HEK293 (cell line): ENCODE data around the gene GABRD.

Experiments
- CTCF ChIA-PET: fragments of 350-600 bp; formaldehyde crosslinking; extraction: SDS; loops from one replicate; lab custom pipeline; 2021; ENCODE audit warnings: antibody characterized with exemption; lab: Yijun Ruan, JAX
- POLR2A ChIA-PET: fragments of 300-600 bp; formaldehyde crosslinking; extraction: SDS; loops from one replicate; lab custom pipeline; 2020; ENCODE audit warnings: antibody characterized with exemption, inconsistent platforms; lab: Yijun Ruan, JAX
- H3K27ac ChIP-seq: fragments of 200-500 bp; sonication (Bioruptor generic); 2 replicates; pipeline ENCODE4 v1.5.1; 2014; ENCODE audit warnings: low read depth, low read length, control low read depth, inconsistent platforms; ENCODE audit errors: extremely low read depth
- H3K36me3 ChIP-seq, 2 experiments: fragments of 200-500 bp in 1 of 2; sonication (Bioruptor generic) in 1 of 2; 1 replicate in 1 of 2; 2 replicates in 1 of 2; pipeline ENCODE4 v1.5.1; 2014 to 2017; ENCODE audit warnings: inconsistent platforms in 2 of 2, low read length in 2 of 2; ENCODE audit not compliant: control insufficient read depth in 2 of 2, insufficient read depth in 1 of 2
- H3K4me1 ChIP-seq: fragments of 200-500 bp; sonication (Bioruptor generic); 2 replicates; pipeline ENCODE4 v1.5.1; 2014; ENCODE audit warnings: mild to moderate bottlenecking, low read length, inconsistent platforms; ENCODE audit not compliant: control insufficient read depth, insufficient read depth
- H3K4me3 ChIP-seq: 2 replicates; pipeline ENCODE4 v1.5.1; 2011; ENCODE audit warnings: low read depth, mild to moderate bottlenecking, control low read depth, low read length, moderate library complexity
- H3K9me3 ChIP-seq: fragments of 200-500 bp; sonication (Bioruptor generic); 2 replicates; pipeline ENCODE4 v1.5.1; 2014; ENCODE audit warnings: low read depth, low read length, inconsistent platforms; ENCODE audit not compliant: control insufficient read depth, insufficient read depth
- BCL11B ChIP-seq: fragments of 450-650 bp; formaldehyde crosslinking; IDR thresholded peaks from 2 replicates; pipeline ENCODE4 v1.5.1; 2016; ENCODE audit warnings: low read depth, missing biosample characterization, missing genetic modification characterization
- FEZF1 ChIP-seq: fragments of 450-650 bp; formaldehyde crosslinking; IDR thresholded peaks from 2 replicates; pipeline ENCODE4 v1.5.1; 2016; ENCODE audit warnings: missing biosample characterization, missing genetic modification characterization
- GLI2 ChIP-seq: fragments of 450-650 bp; formaldehyde crosslinking; IDR thresholded peaks from 2 replicates; pipeline ENCODE4; 2017; ENCODE audit warnings: missing biosample characterization, missing genetic modification characterization, low read depth, borderline replicate concordance
- IKZF3 ChIP-seq: fragments of 450-650 bp; IDR thresholded peaks from 2 replicates; pipeline ENCODE4 v1.5.0; 2018; ENCODE audit warnings: missing biosample characterization, mild to moderate bottlenecking, missing genetic modification characterization, moderate library complexity
- KLF10 ChIP-seq: fragments of 450-650 bp; IDR thresholded peaks from 2 replicates; pipeline ENCODE4 v1.5.1; 2018; ENCODE audit warnings: missing biosample characterization, mild to moderate bottlenecking, missing genetic modification characterization
- KLF16 ChIP-seq: fragments of 450-650 bp; formaldehyde crosslinking; IDR thresholded peaks from 2 replicates; pipeline ENCODE4 v1.5.1; 2017; ENCODE audit warnings: missing biosample characterization, missing genetic modification characterization
- SALL2 ChIP-seq: fragments of 450-650 bp; formaldehyde crosslinking; IDR thresholded peaks from 2 replicates; pipeline ENCODE4 v1.5.0; 2017; ENCODE audit warnings: missing biosample characterization, mild to moderate bottlenecking, missing genetic modification characterization, borderline replicate concordance
- ZBTB17 ChIP-seq: fragments of 450-650 bp; formaldehyde crosslinking; IDR thresholded peaks from 2 replicates; pipeline ENCODE4 v1.5.1; 2016; ENCODE audit warnings: missing biosample characterization, missing genetic modification characterization
- ZNF112 ChIP-seq: fragments of 450-650 bp; formaldehyde crosslinking; IDR thresholded peaks from 2 replicates; pipeline ENCODE4 v1.5.0; 2017; ENCODE audit warnings: missing biosample characterization, missing genetic modification characterization
- ZNF133 ChIP-seq: fragments of 450-650 bp; formaldehyde crosslinking; IDR thresholded peaks from 2 replicates; pipeline ENCODE4 v1.5.1; 2016; ENCODE audit warnings: missing biosample characterization, missing genetic modification characterization
- ZNF140 ChIP-seq: fragments of 450-650 bp; formaldehyde crosslinking; IDR thresholded peaks from 2 replicates; pipeline ENCODE4 v1.5.1; 2016; ENCODE audit warnings: missing biosample characterization, missing genetic modification characterization
- ZNF19 ChIP-seq: fragments of 450-650 bp; formaldehyde crosslinking; IDR thresholded peaks from 2 replicates; pipeline ENCODE4; 2016; ENCODE audit warnings: missing biosample characterization, missing genetic modification characterization, low read depth
- ZNF211 ChIP-seq: fragments of 450-650 bp; formaldehyde crosslinking; IDR thresholded peaks from 2 replicates; pipeline ENCODE4 v1.5.1; 2016; ENCODE audit warnings: low read depth, missing biosample characterization, missing genetic modification characterization
- ZNF416 ChIP-seq: fragments of 450-650 bp; formaldehyde crosslinking; IDR thresholded peaks from 2 replicates; pipeline ENCODE4 v1.5.1; 2016; ENCODE audit warnings: missing biosample characterization, missing genetic modification characterization
- ZNF473 ChIP-seq: fragments of 450-650 bp; formaldehyde crosslinking; IDR thresholded peaks from 2 replicates; pipeline ENCODE4 v1.5.1; 2017; ENCODE audit warnings: missing biosample characterization, missing genetic modification characterization
- ZNF558 ChIP-seq: fragments of 450-650 bp; formaldehyde crosslinking; IDR thresholded peaks from 2 replicates; pipeline ENCODE4 v1.5.1; 2016; ENCODE audit warnings: missing biosample characterization, missing genetic modification characterization
- ZNF670 ChIP-seq: fragments of 450-650 bp; formaldehyde crosslinking; IDR thresholded peaks from 2 replicates; pipeline ENCODE4 v1.5.1; 2016; ENCODE audit warnings: missing biosample characterization, missing genetic modification characterization, low read depth
- ZSCAN30 ChIP-seq: fragments of 450-650 bp; IDR thresholded peaks from 2 replicates; pipeline ENCODE4 v1.5.1; 2018; ENCODE audit warnings: missing biosample characterization, mild to moderate bottlenecking, missing genetic modification characterization, moderate library complexity
- ZXDB ChIP-seq: fragments of 450-650 bp; formaldehyde crosslinking; IDR thresholded peaks from 2 replicates; pipeline ENCODE4 v1.5.1; 2016; ENCODE audit warnings: missing biosample characterization, missing genetic modification characterization
- TF ChIP-seq, protein P1 (sequence below): fragments of 450-650 bp; formaldehyde crosslinking; IDR thresholded peaks from 2 replicates; pipeline ENCODE4 v1.5.1; 2016; ENCODE audit warnings: missing biosample characterization, missing genetic modification characterization
- TF ChIP-seq, protein P2 (sequence below): fragments of 450-650 bp; formaldehyde crosslinking; IDR thresholded peaks from 2 replicates; pipeline ENCODE4 v1.5.1; 2016; ENCODE audit warnings: missing biosample characterization, missing genetic modification characterization, borderline replicate concordance
- TF ChIP-seq, protein P3 (sequence below): fragments of 450-650 bp; formaldehyde crosslinking; IDR thresholded peaks from 2 replicates; pipeline ENCODE4 v1.5.1; 2016; ENCODE audit warnings: missing biosample characterization, missing genetic modification characterization
- TF ChIP-seq, protein P4 (sequence below): fragments of 450-650 bp; formaldehyde crosslinking; IDR thresholded peaks from 2 replicates; pipeline ENCODE4 v1.5.1; 2016; ENCODE audit warnings: missing biosample characterization, missing genetic modification characterization

GABRD gene

DNA sequence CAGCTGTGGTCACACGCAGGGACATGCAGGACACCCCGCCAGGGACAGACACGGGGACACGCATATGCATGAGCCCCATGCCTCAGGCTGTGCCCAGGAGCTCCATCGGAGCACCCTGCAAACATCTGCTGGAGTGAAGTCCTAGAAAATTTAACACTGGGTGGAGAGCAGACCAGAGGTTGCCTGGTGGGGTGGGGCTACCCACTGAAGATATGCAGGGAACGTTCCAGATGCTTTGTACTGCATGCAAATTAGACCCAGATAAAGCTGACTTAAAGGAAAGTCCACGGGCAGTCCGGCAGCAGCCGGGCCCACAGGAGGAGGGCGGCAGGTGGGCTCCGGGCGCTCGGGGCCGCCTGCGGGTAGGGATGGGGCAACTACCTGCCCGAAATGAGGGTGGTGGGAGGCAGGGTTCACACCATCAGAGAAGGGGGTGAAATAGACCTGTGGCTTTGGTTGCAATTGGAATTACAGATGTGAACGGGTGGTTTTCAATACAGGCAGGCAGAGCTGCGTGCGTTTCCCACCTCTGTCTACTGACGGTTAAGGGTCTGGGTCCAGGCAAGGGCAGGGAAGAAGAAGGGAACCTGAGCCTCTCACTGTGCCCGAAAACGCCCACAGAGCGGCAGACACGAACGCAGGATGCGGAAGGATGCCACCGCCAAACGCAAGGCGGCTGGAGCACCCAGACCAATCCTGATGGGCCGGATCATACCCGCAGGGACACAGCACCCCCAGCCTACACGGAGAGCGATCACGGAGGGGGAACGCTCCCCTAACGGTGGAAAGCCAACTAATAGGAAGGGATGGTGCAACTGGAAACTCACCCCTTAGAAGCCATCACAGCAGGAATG lies 36.5 kb upstream of the GABRD start:
- no peak for TF ChIP-seq ZXDB (tag by site-specific recombination)
- no peak for TF ChIP-seq ZNF473
- TF ChIP-seq KLF10 (tag by site-specific recombination): no peak
- no peak for TF ChIP-seq IKZF3 (tag by site-specific recombination)
- TF ChIP-seq ZNF416 (tag by site-specific recombination): no peak
- ChIA-PET POLR2A (no interaction called here), CTCF (interaction anchor here (1.2 kb wide), 1 partner anchor 62 kb away, joined by 3 read pairs; no protein-coding TSS in a partner anchor)
- Histone ChIP-seq H3K27ac (no peak overlapping the region), H3K4me1 (no peaks in the 10 kb centered on the region), H3K4me3 (no peak overlapping the region), H3K36me3 (no peaks in the 10 kb centered on the region), H3K9me3 (no peaks in the 10 kb centered on the region)

DNA sequence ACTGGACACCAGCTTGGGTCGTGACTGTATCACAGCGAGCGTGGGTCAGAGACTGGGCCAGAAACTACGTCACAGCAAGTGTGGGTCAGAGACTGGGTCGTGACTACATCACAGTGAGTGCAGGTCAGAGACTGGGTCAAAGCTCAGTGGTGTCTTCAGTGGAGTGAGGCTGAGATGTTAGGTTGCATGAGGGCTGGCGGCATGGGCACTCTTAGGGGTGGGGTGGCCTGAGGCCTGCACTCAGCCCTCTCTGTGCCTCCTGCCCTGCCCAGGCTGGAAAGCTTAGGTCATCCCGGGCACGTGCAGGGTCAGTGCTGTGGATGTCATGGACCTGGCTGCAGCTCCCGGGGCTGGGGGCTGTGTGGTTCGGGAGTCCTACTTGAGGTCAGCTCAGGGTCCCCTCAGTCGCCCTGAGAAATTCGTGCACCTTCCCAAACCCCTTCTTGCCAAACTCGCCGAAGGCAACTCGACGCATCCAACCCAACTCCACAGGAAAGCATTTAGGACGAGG lies 34.5 kb upstream of the GABRD start:
- Histone ChIP-seq H3K36me3 (no peaks in the 10 kb centered on the region), H3K27ac (no peak overlapping the region), H3K9me3 (no peaks in the 10 kb centered on the region), H3K4me3 (no peak overlapping the region), H3K4me1 (no peaks in the 10 kb centered on the region)
- no peak for TF ChIP-seq KLF16 (tag by site-specific recombination)
- TF ChIP-seq ZXDB (tag by site-specific recombination): no peak
- TF ChIP-seq FEZF1: no peak
- TF ChIP-seq ZNF211 (tag by site-specific recombination): no peak
- TF ChIP-seq GLI2 (tag by site-specific recombination): no peak
- TF ChIP-seq ZNF140 (tag by site-specific recombination): no peak
- no peak for TF ChIP-seq ZNF19 (tag by site-specific recombination)
- TF ChIP-seq ZBTB17: no peak
- TF ChIP-seq ZSCAN30 (tag by site-specific recombination): no peak
- TF ChIP-seq, protein P1, sequence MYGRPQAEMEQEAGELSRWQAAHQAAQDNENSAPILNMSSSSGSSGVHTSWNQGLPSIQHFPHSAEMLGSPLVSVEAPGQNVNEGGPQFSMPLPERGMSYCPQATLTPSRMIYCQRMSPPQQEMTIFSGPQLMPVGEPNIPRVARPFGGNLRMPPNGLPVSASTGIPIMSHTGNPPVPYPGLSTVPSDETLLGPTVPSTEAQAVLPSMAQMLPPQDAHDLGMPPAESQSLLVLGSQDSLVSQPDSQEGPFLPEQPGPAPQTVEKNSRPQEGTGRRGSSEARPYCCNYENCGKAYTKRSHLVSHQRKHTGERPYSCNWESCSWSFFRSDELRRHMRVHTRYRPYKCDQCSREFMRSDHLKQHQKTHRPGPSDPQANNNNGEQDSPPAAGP (tag by site-specific recombination): no peak
- no peak for TF ChIP-seq ZNF112 (tag by site-specific recombination)
- TF ChIP-seq ZNF558 (tag by site-specific recombination): no peak
- TF ChIP-seq SALL2 (tag by site-specific recombination): no peak
- POLR2A ChIA-PET: no interaction called here
- CTCF ChIA-PET: no interaction called here

DNA sequence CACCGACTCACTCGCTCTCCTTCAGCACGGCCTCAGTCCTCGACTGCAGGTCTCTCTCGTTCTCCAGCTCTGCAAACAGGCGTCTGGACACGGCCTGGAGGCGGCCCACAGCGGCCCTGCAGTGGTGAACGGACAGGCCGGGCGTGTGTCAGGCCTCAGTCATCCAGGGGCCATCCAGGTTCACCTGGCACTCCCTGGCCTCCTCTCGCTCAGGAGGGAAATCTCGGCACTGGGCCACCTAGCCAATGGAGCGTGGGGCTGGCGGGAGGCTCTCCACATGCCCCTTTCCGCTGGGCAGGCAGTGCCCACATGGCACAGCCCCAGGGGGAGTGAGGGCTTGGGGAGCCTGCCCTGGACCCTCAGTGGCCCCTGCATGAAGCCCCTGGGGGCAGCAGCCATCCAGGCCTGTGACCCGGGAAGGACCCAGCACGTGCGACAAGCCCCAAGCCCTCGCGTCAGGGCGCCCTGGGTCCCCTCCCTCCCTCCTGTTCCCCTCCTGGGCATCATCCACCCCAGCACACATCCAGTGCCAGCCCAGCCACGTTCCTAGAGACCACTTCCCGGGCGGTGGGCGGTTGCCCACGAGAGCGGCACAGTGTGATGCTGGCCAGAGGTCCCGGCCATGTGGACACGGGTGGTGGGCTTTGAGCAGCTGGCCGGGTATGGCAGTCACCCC lies 33.6 kb upstream of the GABRD start:
- POLR2A ChIA-PET: no interaction called here
- no peaks in the 10 kb centered on the region for H3K4me1 ChIP-seq
- no peaks in the 10 kb centered on the region for H3K36me3 ChIP-seq
- H3K9me3 ChIP-seq: no peaks in the 10 kb centered on the region
- H3K27ac ChIP-seq: no peak overlapping the region
- CTCF ChIA-PET: no interaction called here
- H3K4me3 ChIP-seq: no peak overlapping the region
- TF ChIP-seq ZNF670 (no peak), ZNF133 (tag by site-specific recombination) (no peak), BCL11B (tag by site-specific recombination) (no peak)
- TF ChIP-seq, protein P2, sequence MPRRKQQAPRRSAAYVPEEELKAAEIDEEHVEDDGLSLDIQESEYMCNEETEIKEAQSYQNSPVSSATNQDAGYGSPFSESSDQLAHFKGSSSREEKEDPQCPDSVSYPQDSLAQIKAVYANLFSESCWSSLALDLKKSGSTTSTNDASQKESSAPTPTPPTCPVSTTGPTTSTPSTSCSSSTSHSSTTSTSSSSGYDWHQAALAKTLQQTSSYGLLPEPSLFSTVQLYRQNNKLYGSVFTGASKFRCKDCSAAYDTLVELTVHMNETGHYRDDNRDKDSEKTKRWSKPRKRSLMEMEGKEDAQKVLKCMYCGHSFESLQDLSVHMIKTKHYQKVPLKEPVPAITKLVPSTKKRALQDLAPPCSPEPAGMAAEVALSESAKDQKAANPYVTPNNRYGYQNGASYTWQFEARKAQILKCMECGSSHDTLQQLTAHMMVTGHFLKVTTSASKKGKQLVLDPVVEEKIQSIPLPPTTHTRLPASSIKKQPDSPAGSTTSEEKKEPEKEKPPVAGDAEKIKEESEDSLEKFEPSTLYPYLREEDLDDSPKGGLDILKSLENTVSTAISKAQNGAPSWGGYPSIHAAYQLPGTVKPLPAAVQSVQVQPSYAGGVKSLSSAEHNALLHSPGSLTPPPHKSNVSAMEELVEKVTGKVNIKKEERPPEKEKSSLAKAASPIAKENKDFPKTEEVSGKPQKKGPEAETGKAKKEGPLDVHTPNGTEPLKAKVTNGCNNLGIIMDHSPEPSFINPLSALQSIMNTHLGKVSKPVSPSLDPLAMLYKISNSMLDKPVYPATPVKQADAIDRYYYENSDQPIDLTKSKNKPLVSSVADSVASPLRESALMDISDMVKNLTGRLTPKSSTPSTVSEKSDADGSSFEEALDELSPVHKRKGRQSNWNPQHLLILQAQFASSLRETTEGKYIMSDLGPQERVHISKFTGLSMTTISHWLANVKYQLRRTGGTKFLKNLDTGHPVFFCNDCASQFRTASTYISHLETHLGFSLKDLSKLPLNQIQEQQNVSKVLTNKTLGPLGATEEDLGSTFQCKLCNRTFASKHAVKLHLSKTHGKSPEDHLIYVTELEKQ (tag by site-specific recombination): no peak
- TF ChIP-seq, protein P3, sequence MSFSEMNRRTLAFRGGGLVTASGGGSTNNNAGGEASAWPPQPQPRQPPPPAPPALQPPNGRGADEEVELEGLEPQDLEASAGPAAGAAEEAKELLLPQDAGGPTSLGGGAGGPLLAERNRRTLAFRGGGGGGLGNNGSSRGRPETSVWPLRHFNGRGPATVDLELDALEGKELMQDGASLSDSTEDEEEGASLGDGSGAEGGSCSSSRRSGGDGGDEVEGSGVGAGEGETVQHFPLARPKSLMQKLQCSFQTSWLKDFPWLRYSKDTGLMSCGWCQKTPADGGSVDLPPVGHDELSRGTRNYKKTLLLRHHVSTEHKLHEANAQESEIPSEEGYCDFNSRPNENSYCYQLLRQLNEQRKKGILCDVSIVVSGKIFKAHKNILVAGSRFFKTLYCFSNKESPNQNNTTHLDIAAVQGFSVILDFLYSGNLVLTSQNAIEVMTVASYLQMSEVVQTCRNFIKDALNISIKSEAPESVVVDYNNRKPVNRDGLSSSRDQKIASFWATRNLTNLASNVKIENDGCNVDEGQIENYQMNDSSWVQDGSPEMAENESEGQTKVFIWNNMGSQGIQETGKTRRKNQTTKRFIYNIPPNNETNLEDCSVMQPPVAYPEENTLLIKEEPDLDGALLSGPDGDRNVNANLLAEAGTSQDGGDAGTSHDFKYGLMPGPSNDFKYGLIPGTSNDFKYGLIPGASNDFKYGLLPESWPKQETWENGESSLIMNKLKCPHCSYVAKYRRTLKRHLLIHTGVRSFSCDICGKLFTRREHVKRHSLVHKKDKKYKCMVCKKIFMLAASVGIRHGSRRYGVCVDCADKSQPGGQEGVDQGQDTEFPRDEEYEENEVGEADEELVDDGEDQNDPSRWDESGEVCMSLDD (tag by site-specific recombination): no peak
- TF ChIP-seq, protein P4, sequence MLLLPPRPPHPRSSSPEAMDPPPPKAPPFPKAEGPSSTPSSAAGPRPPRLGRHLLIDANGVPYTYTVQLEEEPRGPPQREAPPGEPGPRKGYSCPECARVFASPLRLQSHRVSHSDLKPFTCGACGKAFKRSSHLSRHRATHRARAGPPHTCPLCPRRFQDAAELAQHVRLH (tag by site-specific recombination): no peak
